SK-N-MC (cell line): ENCODE measurements around the gene UPK1A.

Experiments
- EZH2 ChIP-seq: fragments of 200-600 bp; sonication (generic); IDR thresholded peaks from one replicate; pipeline ENCODE4 v1.6.1; 2017; ENCODE audit warnings: antibody characterized with exemption
- FOXP2 ChIP-seq: optimal IDR thresholded peaks from 2 replicates; pipeline ENCODE3; 2011; ENCODE audit warnings: mild to moderate bottlenecking, moderate library complexity; ENCODE audit not compliant: insufficient read depth; ENCODE audit errors: extremely low read length, control extremely low read depth
- POLR2AphosphoS5 ChIP-seq: IDR thresholded peaks from 2 replicates; pipeline ENCODE4 v1.6.1; 2012; ENCODE audit warnings: mild to moderate bottlenecking, low read depth, low read length, borderline replicate concordance

DNA sequence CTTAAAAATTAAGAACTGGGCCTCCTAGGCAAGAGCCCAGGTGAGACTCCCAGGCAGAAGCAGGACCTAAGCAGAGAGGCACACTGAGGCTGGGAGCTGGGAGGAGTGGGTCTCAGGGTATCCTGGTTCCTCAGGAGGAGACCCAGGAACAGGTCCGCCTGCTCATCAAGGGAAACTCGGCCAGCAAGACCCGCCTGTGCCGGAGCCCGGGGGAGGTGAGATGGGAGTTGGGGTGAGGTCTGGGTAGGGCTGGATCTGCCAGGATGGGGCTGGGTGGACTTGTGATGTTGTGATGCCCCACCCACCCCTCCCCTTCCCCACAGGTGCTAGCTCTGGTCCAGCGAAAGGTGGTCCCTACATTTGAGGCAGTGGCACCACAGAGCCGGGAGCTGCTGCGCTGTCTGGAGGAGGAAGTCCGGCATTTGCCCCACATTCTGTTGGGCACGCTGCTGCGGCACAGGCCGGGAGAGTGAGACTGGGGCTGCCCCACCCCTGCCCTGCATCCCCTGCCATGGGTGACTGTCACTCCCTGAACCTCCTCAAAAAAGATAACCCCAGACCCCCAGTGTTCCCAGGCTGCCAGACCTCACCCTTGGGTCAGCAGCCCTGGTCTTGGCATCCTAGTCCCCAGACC, 46.9 kb upstream of the UPK1A start:
- no peak for TF ChIP-seq POLR2AphosphoS5
- no peak for TF ChIP-seq EZH2
- no peak for TF ChIP-seq FOXP2
